Stimulated activated CD8-positive, alpha-beta memory T cell treated with anti-CD3 and anti-CD28 coated beads, Interleukin-7, amount 100 ng/mL, for 48 hours (primary cell): ENCODE data around the gene GMPS.

Experiments
- DNase-seq, 2 donors: peaks; one replicate each; pipeline ENCODE4 v3.0.0-alpha.2; 2020; ENCODE audit warnings: low read depth in 1 of 2; ENCODE audit errors: extremely low read depth in 1 of 2

Gene GMPS

GRCh38 chr3:155991212-155991611 lies 120.8 kb downstream of the GMPS start:
- no peak for DNase-seq

GRCh38 chr3:155991847-155992246 lies 121.4 kb downstream of the GMPS start:
- DNase-seq = no peak
